SKM-1 treated with dmso at 0.1 percent for 144 hours (cell line): ENCODE measurements around the gene CMC1.
A peak's percentile ranks its signal among the peaks of the same experiment; 100 is the strongest.
"Not testable (repeated sequence)": the region's sequence is repeated elsewhere in the genome, so short reads cannot be mapped to it uniquely, and the experiment has no call there.

Experiments
- DNase-seq: peaks from one replicate; lab custom pipeline; 2025; ENCODE audit not compliant: unreplicated experiment; lab: John Stamatoyannopoulos, UW

Gene CMC1, protein sequence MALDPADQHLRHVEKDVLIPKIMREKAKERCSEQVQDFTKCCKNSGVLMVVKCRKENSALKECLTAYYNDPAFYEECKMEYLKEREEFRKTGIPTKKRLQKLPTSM

DNA sequence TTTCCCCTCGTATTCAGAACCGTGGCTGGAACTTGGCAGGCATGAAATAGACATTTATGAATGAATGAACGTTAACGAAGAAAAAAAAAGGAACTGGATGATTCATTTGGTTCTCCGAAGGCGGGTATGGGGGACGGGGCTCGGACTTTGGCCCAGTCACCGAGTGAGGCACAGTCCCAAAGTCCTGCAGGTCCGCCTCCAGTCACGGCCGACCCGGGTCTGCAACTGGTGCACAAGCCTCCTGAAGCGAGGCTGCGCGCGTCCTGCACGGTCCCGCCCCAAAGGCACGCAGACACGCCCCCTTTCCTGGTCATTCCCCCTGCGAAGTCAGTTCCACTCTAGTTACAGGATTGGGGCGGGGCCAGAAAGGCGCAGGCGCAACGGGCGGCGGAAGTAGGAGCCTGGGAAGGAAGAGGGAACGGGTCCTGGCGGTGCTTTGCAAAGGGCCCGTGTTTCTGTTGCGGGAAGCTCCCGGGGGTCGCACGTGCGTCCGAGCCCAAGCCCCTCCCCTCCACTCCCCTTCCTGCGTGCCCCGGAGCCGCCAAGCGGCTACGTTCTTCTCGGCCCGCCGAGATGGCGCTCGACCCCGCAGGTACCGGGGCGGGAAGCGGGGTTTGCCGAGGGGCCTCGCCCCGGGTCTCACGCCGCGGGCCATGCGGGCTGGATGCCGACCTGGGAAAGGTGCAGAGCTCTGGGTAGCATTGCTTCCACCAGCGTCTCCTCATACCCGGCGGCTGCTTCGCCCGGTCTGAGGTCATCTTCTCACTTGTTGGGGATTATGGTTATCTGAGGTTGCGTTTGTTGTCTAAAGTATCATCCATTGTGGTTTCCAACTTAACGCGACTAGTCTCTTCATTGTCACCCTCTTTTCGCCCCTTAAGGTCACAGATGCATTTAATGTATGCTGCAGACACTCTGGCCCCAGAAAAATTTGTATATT, at the start of gene CMC1:
CMC1 (plus strand) TSS at position 399 of the 940 bp plus-strand sequence; CDS start at position 574, 175 bp downstream.
- peak; percentile 95 for DNase-seq

DNA sequence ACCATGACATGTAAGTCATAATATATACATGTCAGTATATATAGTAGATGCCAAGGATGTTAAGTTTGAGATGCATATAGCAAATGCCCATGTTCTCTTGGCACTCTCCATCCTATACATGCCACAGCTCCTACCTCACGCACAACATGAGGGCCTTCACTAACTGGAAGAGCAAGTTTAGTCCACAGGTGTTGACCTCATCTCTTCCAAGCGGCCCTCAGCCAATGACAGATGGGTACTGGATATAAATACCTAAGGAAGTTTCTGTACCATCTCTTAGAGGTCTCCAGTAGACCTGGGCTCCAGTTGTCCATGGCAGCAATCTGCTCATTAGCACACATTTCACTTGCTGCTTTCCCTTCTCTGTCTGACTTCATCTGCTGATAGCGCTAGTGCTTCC, 43.3 kb upstream of the CMC1 start:
- no peak for DNase-seq

DNA sequence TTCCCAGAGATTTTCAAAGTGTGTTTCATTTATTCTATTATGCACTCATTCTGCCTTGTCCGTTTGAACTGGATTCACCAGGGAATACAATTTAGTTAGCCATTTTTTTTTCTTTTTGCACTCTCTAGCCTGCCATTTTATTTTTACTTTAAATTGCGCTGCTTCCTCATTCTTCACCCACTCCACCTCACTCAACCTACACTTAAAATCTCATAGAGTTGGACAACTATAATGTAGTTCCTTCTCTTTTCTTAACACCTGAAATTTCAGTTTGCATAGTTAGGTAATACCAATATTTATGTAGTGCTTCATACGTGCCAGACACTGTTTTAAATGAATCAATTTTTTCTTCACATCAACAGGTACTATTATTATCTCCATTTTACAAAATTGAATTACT, 42.4 kb upstream of the CMC1 start:
- DNase-seq = no peak

DNA sequence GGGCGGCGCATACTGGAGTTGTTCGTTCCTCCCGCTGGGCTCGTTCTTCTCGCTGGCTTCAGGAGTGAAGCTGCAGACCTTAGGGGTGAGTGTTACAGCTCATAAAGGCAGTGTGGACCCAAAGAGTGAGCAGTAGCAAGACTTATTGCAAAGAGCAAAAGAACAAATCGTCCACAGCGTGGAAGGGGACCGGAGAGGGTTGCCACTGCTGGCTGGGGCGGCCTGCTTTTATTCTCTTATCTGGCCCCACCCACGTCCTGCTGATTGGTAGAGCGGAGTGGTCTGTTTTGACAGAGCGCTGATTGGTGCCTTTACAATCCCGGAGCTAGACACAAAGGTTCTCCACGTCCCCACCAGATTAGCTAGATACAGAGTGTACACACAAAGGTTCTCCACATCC, 41.8 kb upstream of the CMC1 start:
- not testable (repeated sequence) for DNase-seq

DNA sequence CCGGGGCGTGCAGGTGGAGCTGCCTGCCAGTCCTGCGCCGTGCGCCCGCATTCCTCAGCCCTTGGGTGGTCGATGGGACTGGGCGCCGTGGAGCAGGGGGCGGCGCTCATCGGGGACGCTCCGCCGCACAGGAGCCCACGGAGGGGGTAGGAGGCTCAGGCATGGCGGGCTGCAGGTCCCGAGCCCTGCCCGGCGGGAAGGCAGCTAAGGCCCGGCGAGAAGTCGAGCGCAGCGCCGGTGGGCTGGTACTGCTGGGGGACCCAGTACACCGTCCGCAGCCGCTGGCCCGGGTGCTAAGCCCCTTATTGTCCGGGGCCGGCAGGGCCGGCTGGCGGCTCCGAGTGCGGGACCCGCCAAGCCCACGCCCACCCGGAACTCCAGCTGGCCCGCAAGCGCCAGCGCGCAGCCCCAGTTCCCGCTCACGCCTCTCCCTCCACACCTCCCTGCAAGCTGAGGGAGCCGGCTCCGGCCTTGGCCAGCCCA, 41.0 kb upstream of the CMC1 start:
- DNase-seq = not testable (repeated sequence)

DNA sequence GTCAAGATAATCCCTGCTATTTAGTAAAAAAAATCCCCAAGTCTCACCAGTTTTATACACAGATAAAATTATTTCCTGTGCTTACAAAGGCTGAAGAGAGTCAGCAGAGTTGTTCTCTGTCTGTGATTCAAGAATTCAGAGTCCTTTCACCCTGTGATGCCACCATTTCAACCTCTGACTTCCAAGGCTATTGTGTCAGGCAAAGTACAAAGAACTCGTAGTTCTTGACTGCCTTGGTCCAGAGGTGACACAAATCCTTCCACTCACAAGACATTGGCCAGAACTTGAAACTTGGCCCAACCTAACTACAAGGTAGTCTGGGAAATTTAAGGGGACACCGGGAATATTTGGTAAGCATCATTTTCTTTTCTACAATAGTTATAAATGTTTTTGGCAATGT, 34.9 kb upstream of the CMC1 start:
- DNase-seq = no peak

DNA sequence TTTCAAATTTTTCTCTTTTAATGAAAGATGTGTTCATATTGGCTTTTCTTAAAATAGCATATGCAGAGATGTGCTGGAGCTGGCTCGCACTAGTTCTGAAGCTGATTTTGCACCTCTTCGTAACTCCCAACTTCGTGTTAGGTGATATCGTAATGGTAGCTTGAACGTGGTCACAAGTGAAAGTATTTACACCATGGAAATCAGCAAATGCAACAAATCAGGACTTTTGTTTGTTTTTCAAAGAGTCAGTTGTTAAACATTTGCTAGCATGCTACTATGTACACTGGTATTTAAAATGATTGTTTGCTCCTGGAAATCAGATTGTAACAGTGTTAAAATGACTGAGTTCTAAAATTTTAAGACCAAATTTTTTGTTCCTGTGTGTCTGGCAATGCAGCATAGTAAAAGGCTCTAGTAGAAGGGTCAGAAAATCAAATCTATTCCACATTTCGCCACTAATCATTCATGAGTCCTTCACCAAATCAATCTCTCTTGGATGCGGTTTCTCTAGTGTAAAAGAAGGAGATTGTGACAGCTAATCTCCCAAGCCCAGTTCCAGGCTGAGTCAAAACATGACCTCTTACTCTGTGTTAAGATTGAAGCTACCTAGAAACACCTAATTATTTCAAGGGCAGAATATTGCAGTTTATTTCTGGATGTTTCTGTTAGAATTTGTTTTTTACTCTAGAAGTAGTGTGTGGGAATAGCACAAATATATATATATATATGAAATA, 34.3 kb upstream of the CMC1 start:
- no peak for DNase-seq

DNA sequence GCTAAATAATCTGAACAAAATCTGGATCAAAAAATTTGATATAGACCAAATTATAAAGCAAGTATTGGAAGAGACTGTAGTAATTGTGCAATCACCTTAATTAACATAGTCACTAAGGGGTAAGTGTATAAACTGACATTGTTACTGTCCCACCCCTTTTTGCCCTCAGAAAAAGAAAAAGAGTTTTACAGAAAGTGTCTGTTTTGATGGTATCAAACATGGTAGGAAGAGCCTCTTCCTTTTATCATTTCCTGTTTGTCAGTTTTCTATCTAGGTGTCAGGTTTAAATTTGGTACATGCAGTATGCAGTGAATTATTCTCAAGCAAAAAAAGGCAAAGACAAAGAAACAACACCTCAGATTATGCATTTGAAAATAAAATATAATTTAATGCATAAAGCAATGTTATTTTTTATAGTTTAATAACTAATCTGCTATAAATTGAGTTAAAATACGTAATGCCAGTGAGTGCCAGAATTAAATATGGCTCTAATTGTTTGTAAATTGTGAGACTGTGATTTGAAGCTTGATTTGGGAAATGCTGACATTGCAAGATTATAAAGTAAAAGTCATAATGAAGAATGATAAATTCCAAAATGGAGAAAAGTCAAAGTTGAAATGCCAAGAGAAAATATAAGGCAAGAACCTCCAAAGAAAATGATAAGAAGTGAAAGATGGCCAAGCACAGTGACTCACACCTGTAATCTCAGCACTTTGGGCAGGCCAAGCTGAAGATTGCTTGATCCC, 30.3 kb upstream of the CMC1 start:
- DNase-seq = no peak

DNA sequence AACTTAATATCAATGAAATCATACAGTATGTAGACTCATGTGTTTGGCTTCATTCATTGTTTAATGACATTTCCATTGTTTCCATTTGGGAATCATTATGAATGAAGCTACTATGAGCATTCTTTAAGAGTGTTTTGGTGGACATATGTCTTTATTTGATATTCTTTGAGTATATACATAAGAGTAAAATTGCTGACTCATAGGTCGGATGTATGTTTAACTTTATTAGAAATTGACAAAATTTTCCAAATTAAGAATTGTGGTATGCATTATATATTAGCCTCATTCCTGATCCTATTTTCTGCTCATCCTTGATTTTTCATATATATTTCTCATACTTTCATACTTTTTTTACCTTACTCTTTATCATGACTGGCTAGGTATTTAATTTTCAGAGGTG, 28.7 kb upstream of the CMC1 start:
- DNase-seq = no peak

DNA sequence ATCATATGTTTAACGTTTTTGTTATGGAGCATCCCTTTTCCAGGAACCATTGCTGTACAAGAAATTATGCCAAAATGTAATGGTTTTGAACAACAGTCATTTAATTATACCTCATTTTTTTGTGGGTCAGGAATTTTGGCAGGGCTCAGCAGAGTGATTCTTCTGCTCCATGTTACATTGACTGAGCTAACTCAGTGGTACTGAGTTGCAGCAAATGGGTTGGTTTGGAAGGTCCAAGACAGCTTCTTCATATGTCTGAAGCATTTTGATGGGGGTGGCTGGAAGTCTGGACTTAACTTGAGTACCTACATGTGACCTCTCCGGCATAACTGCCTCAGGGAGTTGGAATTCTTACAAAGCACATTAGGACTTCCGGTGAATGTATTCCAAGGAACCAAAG, 26.0 kb upstream of the CMC1 start:
- no peak for DNase-seq

DNA sequence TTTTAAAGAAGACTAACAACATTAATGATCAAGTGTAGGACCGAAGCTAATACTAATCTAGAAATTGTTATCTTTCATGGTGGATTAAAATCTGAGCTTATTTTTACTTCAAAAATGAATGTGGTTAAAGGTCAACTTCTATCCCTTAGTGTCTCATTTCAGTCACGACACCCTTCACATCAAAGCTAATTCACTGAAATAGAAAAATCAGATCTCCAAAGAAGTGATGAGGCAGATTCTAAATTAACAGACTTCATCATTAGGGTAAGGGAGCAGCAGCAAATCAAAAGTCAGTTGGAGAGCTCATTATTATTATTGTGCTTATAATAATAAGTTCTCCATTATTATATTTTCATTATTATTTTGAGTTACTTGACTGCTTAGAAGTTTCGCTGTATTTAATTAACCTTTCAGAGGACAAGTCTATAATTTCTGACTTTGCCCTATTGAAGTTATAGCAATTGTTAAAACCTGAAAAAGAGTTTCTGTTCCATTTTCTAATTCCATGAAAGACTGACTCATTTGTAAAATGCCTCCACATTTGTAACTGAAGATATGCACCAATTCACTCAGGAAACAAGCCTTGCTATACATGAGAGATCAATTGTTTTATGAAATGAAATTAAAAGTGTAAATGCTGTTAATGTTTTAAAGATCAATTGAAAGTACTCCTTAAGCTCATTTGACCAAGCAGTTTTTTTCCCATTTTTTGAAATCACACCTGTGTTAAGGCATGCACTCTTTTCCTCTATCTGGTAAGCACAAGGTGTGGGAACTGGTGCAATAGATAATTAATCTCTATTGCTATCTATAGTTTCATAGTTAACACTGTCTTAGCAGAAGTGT, 23.1 kb upstream of the CMC1 start:
- no peak for DNase-seq

DNA sequence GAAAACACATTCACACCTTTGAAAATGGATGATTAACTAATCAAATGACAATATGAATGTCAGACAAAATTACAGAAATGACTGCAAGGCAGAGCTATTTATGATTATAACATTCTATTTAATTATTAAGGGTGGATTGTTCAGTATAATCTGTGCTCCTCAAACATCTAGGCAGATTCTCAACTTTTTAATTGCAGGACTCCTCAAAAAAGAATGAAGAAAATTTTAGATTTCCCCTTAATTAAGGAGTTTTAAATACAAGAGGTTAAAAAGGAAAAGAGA, 22.6 kb upstream of the CMC1 start:
- no peak for DNase-seq

DNA sequence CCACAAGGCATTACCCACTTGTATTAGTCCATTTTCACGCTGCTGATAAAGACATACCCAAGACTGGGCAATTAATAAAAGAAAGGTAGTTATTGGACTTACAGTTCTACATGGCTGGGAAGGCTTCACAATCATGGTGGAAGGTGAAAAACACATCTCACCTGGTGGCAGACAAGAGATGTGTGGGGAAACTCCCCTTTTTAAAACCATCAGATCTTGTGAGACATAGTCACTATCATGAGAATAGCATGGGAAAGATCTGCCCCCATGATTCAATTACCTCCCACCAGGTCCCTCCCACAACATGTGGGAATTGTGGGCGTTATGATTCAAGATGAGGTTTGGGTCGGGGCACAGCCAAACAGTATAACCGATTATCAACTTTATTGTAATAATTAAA, 17.0 kb upstream of the CMC1 start:
- DNase-seq = no peak

DNA sequence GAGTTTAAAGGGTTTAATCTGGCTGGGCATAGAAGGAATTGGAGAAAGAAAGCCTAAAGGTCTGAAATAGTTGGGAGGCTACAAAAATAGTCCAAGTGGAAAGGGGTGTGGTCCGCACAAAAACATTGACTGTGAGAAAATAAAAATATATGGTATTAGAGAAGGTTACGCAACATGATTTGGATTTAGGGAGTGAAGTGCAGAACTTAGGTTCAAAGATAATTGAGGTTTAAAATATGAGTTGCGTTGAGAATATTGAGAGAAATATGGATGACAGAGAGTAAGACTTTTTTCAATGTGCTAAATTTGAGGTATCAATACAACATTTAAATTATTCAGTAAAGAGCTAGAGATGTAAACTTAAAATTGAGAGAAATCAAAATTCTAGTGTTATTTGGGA, 15.4 kb upstream of the CMC1 start:
- no peak for DNase-seq

DNA sequence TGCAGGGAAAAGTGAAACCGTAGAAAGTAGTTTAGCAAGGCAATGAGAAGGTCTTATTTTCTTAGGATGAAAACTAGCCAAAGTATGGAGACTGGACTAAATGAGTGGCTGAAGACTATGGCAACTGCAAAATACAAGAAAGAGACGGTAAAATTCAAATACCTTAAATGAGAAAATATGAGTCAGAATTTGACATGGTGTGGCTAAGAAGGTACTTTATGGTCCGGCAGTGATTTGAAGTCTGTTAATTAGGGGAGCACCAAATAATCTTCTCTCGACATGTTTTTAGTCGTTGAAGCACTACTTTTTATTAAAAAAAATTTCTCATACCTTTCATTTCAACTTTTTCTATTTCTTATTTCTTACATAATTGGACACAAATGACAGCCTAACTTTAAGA, 12.8 kb upstream of the CMC1 start:
- no peak for DNase-seq

DNA sequence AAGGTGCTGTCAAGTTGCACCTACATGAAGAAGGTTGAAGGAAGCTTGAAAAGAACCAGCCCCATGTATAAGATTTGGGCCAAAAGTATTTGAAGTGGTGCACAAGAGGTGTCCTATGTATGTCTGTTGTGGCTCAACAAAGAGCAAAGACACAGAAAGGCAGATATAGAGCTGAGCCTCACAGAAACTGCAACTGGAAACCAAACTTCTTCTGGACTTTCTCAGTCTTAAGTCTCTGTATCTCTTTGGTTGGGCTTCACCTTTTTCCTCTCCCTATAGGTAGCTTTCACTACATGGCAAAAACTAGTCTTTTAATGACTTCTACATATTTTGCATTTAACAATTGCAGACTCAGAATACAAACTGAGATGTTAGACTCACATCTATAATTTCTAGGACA, 8.8 kb upstream of the CMC1 start:
- no peak for DNase-seq

DNA sequence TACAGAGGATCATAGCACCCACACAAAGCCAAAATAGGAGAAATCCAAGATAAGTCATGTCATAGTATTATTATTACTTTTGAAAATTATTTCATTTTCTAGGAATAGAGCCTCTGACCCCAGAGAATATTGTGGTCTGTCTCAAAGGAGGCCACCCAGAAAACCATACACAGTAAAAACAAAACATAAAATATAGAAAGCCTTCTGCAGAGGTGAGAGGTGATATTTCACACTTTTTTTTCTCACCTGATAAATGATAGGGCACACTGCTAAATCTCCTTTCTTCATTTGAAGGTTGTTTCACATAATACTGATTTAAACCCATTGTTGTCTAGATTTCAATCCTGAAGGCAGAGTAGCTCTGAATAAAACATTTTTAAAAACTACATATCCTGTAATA, 7.0 kb upstream of the CMC1 start:
- DNase-seq = no peak

DNA sequence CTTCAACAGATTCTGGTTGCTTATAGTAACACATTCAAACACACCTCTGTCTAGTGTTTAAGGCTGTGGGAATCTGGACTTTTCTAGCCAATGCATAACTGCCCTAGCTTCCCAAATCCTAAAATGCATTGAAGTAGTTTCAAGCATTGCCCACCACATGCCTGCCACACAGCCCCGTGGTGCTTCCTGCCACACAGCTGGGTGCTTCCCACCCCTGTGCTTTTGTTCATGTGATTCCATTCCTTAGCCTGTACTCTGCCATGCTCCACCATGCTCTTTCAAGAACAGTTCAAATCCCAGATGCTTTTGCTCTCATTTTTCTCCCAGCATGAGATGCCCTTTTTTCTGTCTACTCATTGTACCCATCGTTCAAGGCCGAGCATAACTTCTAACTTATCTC, 2.3 kb upstream of the CMC1 start:
- no peak for DNase-seq

DNA sequence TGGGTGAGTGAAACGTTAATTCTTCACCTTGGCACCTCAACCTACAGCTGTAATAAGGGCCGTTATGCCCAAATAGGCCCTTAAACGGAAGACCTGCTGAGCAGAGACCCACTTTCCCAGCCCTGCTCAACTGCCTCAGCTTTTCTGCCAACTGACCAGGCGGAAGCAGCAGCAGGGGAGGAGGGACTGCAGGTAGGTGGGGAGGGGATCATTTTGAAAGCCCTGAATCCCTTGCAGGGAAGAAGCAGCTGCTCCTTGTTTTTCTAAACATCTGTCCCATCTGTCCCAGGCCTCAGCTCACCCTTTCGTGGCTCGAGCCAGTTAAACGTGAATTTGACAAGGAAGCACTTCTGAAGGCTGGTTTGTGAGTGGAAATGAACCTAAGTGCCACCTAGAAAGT, 978 bp upstream of the CMC1 start:
- no peak for DNase-seq

DNA sequence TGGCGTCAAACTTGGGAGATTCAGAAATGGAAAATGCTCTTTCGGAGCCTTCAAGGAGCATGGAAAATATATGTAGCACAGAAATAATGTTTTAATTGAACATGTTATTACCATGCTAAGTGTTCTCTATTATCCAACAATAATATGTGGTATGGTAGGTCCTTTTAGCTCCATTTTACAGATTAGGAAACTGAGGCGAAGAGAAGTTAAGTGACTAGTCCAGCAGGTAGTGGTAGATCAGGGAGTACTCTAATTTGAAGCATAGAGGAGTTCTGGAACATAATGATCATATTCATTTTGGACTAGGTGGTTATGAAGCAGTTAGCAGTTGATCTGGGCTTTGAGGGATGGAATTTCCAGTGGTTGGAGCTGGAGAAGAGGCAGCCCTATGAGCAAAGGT, 1.1 kb downstream of the CMC1 start:
- no peak for DNase-seq
